ENCODE results near the gene SYT17. TPM values are rescaled to one million over a fixed set of nuclear protein-coding genes. Genes with fewer than 3 reads are reported as not detected.

SYT17 gene
- polyA plus RNA-seq, 5 donors: 12.8 to 18.9 (median 13.8) TPM

DNA sequence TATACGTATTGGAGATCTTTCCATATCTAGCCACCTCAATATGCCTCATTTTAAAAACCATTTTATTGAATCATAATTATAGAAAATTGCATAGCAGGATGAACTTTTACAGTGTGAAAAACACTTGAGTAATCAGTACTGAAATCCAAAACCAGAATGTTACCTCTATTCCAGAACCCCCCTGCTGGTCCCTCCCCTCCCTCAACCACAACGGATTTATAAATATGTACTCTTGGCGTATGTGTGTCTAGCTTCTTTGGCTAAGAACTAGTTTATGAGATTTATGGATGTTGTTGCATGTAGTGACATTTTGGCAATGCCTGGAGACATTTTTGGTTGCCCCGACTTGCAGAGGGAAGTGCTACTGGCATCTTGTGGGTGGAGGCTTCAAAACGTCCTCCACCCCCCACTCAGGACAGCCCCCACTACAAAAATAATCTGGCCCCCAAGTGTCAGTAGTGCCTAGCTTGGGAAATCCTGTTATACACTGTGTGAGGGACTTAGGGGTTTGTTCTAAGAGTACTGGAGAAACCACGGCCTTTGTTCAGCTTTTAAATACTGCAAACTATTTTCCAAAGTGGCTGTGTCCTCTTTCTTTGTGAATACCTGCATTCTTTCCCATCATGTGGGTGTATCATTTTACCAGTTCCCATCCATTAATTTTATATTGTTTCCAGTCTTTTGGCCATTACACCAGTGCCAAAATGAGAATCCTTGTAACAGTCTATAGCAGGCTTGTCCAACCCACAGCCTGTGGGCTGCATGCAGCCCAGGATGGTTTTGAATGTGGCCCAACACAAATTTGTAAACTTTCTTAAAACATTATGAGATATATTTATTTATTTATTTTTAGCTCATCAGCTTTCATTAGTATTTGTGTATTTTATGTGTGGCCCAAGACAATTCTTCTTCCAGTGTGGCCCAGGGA is 30.6 kb upstream of the SYT17 start:
- no peak for DNase-seq

GRCh38 chr16:19138601-19139000 is 29.4 kb upstream of the SYT17 start:
- peak; percentile 81 to 93 for DNase-seq

- DNase-seq: no peak
These were observed 28.5 kb upstream of the SYT17 start for GRCh38 chr16:19139436-19140091.

DNA sequence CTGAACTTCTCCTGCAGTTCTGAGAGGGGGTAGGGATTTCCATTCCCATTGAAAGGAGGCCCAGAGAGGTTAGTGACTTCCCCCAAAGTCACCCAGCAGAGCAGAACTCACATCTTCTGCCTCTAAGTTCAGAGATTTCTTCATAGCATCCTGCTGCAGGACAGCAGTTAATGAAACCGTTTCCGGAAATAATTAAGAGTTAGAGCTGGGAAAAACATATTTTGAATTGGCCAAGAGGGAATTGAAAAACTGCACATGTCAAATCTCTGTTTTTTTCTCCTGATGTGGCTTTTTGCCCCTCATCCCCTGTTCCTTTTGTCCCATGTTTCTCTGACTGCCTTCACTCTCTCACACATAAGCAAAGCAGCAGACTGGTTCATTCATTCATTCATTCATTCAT is 27.6 kb upstream of the SYT17 start:
- no peak for DNase-seq

GRCh38 chr16:19142939-19143598 is 25.0 kb upstream of the SYT17 start:
- DNase-seq: no peak

DNA sequence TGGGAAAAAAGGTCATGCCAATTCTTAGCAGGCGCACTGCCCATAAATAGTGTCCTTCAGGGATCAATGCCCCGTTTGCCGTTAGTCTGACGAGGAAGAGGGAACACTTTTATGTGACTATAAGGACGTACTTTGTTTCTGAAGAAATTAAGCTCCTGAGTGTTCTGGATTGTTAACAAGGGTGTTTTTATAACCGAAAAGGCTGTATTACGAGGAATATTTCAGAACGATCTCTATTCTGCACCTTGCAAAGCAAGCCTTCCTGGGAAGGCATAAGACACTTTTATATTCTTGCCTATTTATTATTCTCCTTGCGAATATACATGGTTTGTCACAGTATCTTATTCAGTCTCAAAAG is 24.5 kb upstream of the SYT17 start:
- DNase-seq: no peak

- DNase-seq: no peak
These were observed 23.0 kb upstream of the SYT17 start for GRCh38 chr16:19145010-19145409.

DNA sequence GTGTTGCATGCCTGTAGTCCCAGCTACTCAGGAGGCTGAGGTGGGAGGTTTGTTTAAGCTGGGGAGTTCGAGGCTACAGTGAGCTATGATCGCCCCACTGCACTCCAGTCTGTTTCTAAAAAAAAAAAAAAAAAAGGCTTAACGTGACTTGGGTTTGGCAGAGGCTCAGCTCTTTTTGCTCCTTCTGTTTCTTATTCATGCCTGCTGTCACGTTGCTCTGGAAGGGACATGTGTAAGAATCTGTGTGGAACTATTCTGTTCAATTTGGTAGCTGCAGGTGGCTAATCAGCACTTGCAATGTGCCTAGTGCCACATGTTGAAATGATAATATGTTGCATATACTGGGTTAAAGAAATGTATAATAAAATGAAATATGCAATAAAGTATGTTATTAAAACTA is 20.9 kb upstream of the SYT17 start:
- DNase-seq: no peak

DNA sequence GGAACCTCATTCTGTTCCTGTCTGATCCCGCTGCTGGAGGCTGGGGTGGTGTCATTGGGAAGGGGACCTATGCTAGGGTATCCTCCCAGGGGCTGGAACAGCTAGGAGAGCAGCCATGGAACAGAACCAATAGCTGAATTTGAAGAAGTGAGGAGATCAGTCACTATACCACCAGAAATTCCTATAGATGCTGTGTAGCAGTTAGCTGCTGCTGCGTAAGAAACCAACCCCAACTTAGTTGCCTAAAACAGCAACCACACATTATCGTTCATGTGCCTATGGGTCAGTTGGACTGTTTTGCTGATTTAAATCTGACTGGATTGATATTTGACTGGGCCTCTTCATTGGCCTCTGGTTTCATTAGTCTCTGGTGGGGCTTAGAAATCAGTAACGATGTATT is 20.4 kb upstream of the SYT17 start:
- no peak for DNase-seq

DNA sequence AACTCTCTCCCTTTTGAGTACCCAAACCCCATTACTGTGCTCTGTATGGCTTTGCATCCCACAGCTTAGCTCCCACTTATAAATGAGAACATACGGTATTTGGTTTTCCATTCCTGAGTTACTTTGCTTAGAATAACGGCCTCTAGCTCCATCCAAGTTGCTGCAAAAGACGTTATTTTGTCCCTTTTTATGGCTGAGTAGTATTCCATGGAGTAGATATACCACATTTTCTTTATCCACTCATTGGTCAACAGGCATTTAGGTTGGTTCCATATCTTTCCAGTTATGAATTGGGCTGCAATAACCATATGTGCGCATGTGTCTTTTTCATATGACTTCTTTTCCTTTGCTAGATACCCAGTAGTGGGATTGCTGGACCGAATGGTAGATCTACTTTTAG is 19.9 kb upstream of the SYT17 start:
- DNase-seq: no peak

DNA sequence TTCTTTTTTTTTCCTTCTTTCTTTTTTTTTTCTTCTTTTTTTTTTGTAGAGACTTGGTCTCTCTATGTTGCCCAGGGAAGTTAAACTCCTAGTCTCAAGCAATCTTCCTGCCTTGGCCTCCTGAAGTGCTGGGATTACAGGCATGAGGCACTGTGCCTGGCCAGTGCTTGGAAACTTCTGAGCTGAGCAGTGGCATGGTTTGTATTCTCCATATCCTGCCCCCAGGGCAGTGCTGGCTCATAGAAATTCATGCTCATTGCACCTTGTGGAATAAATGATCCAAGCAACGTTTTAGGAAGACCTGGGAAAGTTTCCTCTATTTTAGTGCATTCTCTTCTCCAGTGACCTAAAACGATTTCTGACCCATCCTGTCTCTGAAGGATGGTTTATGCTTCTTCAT is 16.7 kb upstream of the SYT17 start:
- DNase-seq: no peak

DNA sequence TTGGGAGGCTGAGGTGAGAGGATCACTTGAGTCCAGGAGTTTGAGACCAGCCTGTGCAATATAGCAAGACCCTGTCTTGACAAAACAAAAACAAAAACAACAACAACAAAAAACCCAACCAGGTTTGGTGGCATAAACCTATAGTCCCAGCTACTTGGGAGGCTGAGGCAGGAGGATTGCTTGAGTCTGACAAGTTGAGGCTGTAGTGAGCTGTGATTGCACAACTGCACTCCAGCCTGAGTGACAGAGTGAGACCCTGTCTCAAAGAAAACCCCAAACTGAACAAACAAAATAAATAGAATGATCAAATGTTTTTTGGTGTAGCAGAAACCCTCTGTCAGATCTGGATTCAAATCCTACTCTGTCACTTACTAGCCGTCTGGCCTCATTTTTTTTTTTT is 16.0 kb upstream of the SYT17 start:
- no peak for DNase-seq

- no peak for DNase-seq
These were observed 14.2 kb upstream of the SYT17 start for GRCh38 chr16:19153876-19154275.

- no peak for DNase-seq
These were observed 6.0 kb upstream of the SYT17 start for GRCh38 chr16:19162085-19162484.

- no peak for DNase-seq
These were observed 4.8 kb upstream of the SYT17 start for GRCh38 chr16:19163215-19163614.

DNA sequence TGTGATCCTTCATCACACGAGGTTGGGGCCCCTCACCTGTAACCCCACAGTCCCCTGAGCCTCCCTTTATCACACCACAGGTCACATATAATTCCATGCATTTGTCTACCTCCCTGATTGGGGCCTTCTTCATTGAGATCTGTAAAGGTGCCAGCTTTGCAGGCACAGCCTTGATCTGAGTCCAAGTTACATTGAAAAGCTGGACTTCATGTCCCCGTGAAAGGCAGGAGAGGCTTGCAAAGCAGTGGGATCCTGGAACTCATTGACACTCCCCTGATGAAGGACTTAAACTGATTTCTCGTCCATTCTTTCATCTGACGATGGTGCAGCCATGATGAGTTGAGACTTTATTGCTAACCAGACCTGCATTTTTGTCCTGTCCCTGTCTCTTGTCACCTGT is 3.8 kb upstream of the SYT17 start:
- no peak for DNase-seq

- no peak for DNase-seq
These were observed 2.9 kb upstream of the SYT17 start for GRCh38 chr16:19165101-19165500.

DNA sequence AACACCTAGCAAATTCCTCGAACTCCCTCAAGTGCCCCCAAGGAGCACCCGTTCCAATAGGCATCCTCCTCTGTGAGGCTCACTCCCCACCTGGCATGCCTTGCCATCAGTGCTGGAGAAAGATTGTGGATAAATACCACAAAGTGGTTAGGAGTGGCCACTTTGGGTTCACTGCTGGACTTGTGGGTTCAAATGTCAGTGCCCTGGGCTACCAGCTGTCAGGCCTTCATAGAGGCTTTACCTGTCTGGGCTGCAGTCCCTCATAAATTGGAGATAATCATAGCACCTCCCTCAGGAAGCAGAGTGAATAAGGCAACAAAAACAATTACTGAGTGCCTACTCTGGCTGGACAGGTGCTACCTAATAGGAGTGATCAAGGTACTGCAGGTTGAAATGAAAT is 1.5 kb upstream of the SYT17 start:
- no peak for DNase-seq

GRCh38 chr16:19168371-19169081 is 486 bp downstream of the SYT17 start:
- DNase-seq: peak; percentile 36 to 42

DNA sequence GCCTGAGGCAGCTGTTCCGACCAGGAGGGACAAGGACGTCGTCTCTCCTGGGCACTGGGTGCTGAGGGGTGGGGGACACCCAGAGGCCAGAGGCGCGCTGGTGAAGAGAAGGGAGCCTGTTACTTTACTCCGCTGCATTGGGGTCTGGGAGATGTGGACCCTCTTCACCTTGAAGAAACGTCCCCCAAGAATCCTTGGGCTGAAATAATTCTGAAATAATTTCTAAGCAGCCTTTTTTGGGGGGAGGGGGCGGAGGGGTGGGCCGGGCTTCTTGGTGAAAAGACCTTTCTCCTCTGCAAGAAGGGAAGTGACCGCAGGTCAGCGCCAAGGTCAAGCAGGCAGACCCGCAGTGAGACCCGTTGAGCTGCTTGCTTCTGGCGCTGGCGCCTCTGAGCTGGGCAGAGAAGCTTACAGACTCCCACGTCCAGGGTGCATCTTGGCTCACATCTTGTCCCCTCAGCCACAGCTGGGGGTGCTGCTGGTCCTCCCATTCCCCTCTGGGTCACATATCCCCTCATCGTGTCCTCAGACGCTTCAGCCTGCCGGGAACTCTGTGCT is 1.1 kb downstream of the SYT17 start:
- DNase-seq: no peak

- DNase-seq: no peak
These were observed 2.1 kb downstream of the SYT17 start for GRCh38 chr16:19170043-19170655.
